ENCODE data around the gene CATSPERD. TPM values are rescaled to one million over a fixed set of nuclear protein-coding genes. Genes with fewer than 3 reads are reported as not detected.

The CATSPERD gene
- polyA plus RNA-seq, 3 donors, result not detected

- peaks cover 53 to 72% (median 66%) of the 10 kb centered on the region in 3 donors for H3K27me3 Mint-ChIP-seq (ENCODE audit: low read depth in 3 of 3)
Measured at GRCh38 chr19:5800361-5801270, 80.2 kb downstream of the CATSPERD start.

More at GRCh38 chr19:5800361-5801270, 80.2 kb downstream of the CATSPERD start:
- peak overlapping the region in 1 of 7 donors; percentile 7 for H3K27ac Mint-ChIP-seq
- peaks cover 0 to 20% (median 12%) of the 10 kb centered on the region in 7 donors for H3K9me3 Mint-ChIP-seq
- 84% methylated on average over 12 of the region's 17 CpGs for WGBS (ENCODE audit: insufficient coverage)
- H4K20me1 ChIP-seq (ENCODE audit: insufficient read depth, low read length), result no peaks in the 10 kb centered on the region
- DNase-seq, result no peak
- H3K4me3 ChIP-seq (replicated peaks in 1 of 3; ENCODE audit: low read depth in 2 of 3, low read length in 3 of 3), result no peak overlapping the region
- H3K4me3 Mint-ChIP-seq, result peak overlapping the region in 1 of 2 donors; percentile 82
- intact Hi-C loops (cut with micrococcal nuclease), result loop anchor here (5.0 to 10.0 kb wide), 2 partner anchors 222 to 224 kb away; no protein-coding TSS in a partner anchor
- no peak for TF ChIP-seq CTCF (IDR thresholded peaks at IDR 0.05)
- no peak overlapping the region for H3K4me2 ChIP-seq (replicated peaks; ENCODE audit: extremely low read depth, low read length, poor library complexity, severe bottlenecking)
- peaks cover 15 to 16% of the 10 kb centered on the region in 2 donors for H3K4me1 ChIP-seq (ENCODE audit: control insufficient read depth in 1 of 2, insufficient read depth in 2 of 2, low read length in 2 of 2)
- H3K9me3 ChIP-seq (replicated peaks in 1 of 2; ENCODE audit: control insufficient read depth in 1 of 2, insufficient read depth in 1 of 2, low read length in 2 of 2), result peaks cover 2 to 7% of the 10 kb centered on the region in 2 donors
- no peak overlapping the region for H2AFZ ChIP-seq (ENCODE audit: insufficient read depth, low read depth, low read length, poor library complexity, severe bottlenecking)
- H3K79me2 ChIP-seq (ENCODE audit: insufficient read depth, low read length), result no peaks in the 10 kb centered on the region
- H3K36me3 Mint-ChIP-seq, result peaks cover 2 to 6% of the 10 kb centered on the region in 2 donors
- no peak overlapping the region for H3K27ac ChIP-seq (ENCODE audit: low read depth in 1 of 2, low read length in 2 of 2)
- H3K27me3 ChIP-seq (ENCODE audit: control insufficient read depth in 2 of 2, insufficient read depth in 2 of 2, low read length in 2 of 2), result peaks cover 9 to 39% of the 10 kb centered on the region in 2 donors
- peaks cover 21% of the 10 kb centered on the region for H3K4me1 Mint-ChIP-seq
- no peak overlapping the region for H3K9ac ChIP-seq (ENCODE audit: insufficient read depth, low read length, poor library complexity, severe bottlenecking)
- no peaks in the 10 kb centered on the region for H3K36me3 ChIP-seq (replicated peaks in 1 of 2; ENCODE audit: control insufficient read depth in 1 of 2, insufficient read depth in 2 of 2, low read length in 2 of 2)
